OCI-LY1 (cell line): ENCODE data around the gene SP110.
"Not testable (repeated sequence)": the region's sequence is repeated elsewhere in the genome, so short reads cannot be mapped to it uniquely, and the experiment has no call there.

ENCODE experiments used
- H2AFZ ChIP-seq: fragments of 200-600 bp; sonication (generic), shearing (Covaris generic); 2 replicates; pipeline ENCODE4 v1.6.0; 2014; ENCODE audit warnings: antibody characterized with exemption, mild to moderate bottlenecking, low read length
- H3F3A ChIP-seq: fragments of 200-600 bp; sonication (generic), shearing (Covaris generic); 2 replicates; pipeline ENCODE4 v1.6.0; 2014; ENCODE audit warnings: mild to moderate bottlenecking, antibody characterized with exemption, low read length, moderate library complexity; ENCODE audit not compliant: insufficient read depth
- H3K27ac ChIP-seq: fragments of 200-600 bp; sonication (generic); 2 replicates; pipeline ENCODE4 v1.5.1; 2014; ENCODE audit warnings: low read length, mixed run types, mild to moderate bottlenecking, low read depth; ENCODE audit not compliant: poor library complexity, severe bottlenecking
- H3K27me3 ChIP-seq: fragments of 200-600 bp; sonication (generic); 2 replicates; pipeline ENCODE4 v1.6.0; 2014; ENCODE audit warnings: antibody characterized with exemption, mild to moderate bottlenecking, low read length, moderate library complexity; ENCODE audit not compliant: insufficient read depth
- H3K36me3 ChIP-seq: fragments of 200-600 bp; sonication (generic); 2 replicates; pipeline ENCODE4 v1.6.1; 2014; ENCODE audit warnings: mild to moderate bottlenecking, antibody characterized with exemption, low read length, moderate library complexity, mixed read lengths; ENCODE audit not compliant: insufficient read depth
- H3K4me1 ChIP-seq: fragments of 200-600 bp; sonication (generic); 2 replicates; pipeline ENCODE4 v1.5.1; 2014; ENCODE audit warnings: mild to moderate bottlenecking, low read length, moderate library complexity; ENCODE audit not compliant: insufficient read depth, severe bottlenecking
- H3K4me2 ChIP-seq: fragments of 200-600 bp; sonication (generic), shearing (Covaris generic); 2 replicates; pipeline ENCODE4 v1.6.1; 2014; ENCODE audit warnings: low read length
- H3K4me3 ChIP-seq: fragments of 200-600 bp; sonication (generic); 2 replicates; pipeline ENCODE4 v1.5.1; 2014; ENCODE audit warnings: low read length, low read depth, mild to moderate bottlenecking, mixed read lengths; ENCODE audit not compliant: poor library complexity, severe bottlenecking
- H3K79me2 ChIP-seq: fragments of 200-600 bp; shearing (Covaris generic); 2 replicates; pipeline ENCODE4 v1.6.1; 2016; ENCODE audit warnings: mixed run types, low read length, mixed read lengths; ENCODE audit not compliant: insufficient read depth
- H3K9ac ChIP-seq: fragments of 200-600 bp; sonication (generic), shearing (Covaris generic); 2 replicates; pipeline ENCODE4 v1.6.1; 2014; ENCODE audit warnings: mild to moderate bottlenecking, low read length, mixed read lengths
- H3K9me2 ChIP-seq: fragments of 200-600 bp; sonication (generic), shearing (Covaris generic); 2 replicates; pipeline ENCODE4 v1.6.1; 2014; ENCODE audit warnings: low read depth, mild to moderate bottlenecking, low read length, mixed read lengths
- H3K9me3 ChIP-seq: fragments of 200-600 bp; shearing (Covaris generic); 2 replicates; pipeline ENCODE4 v1.6.1; 2014; ENCODE audit warnings: low read length, mixed read lengths
- H4K20me1 ChIP-seq: fragments of 200-600 bp; sonication (generic), shearing (Covaris generic); 2 replicates; pipeline ENCODE4 v1.6.0; 2016; ENCODE audit warnings: mild to moderate bottlenecking, low read length; ENCODE audit not compliant: insufficient read depth
- EZH2 ChIP-seq: fragments of 200-600 bp; sonication (generic), shearing (Covaris generic); IDR thresholded peaks from 2 replicates; pipeline ENCODE4 v1.8.0; 2017; ENCODE audit warnings: borderline replicate concordance, mixed run types, mild to moderate bottlenecking, antibody characterized with exemption, low read length, moderate library complexity, mixed read lengths
- TF ChIP-seq, protein P1 (sequence below): fragments of 200-600 bp; sonication (generic), shearing (Covaris generic); IDR thresholded peaks from 2 replicates; pipeline ENCODE4 v1.5.1; 2017; ENCODE audit warnings: mild to moderate bottlenecking, antibody characterized with exemption, low read length, moderate library complexity, mixed read lengths

The SP110 gene

DNA sequence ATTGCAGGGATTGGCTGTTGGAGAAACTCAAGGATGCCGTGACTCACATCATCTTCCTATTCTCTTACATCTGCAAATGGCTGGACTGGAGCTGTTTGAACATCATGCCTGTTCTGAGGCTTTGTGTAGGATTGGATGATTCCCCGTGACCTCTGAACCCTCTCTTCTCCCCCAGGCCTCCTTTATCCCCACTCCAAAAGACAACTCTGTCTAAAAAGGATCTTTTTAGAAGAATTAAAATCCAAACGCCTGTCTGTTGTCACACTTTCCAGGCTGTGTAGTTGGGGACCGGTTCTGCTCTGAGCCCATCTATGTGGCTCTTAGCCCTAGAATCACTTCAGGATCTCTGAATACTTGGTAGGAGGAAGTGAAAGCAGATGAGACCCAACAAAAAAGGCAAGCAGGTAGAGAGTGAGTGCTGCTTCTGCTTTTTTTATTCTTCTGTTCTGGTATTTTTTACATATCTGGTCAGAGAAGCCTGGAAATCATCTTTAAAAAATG lies 6.3 kb upstream of the SP110 start:
- H3K4me3 ChIP-seq, result peak overlapping the region; percentile 65
- peaks cover 12% of the 10 kb centered on the region for H3K9me3 ChIP-seq
- TF ChIP-seq EZH2, result no peak
- TF ChIP-seq, protein P1, sequence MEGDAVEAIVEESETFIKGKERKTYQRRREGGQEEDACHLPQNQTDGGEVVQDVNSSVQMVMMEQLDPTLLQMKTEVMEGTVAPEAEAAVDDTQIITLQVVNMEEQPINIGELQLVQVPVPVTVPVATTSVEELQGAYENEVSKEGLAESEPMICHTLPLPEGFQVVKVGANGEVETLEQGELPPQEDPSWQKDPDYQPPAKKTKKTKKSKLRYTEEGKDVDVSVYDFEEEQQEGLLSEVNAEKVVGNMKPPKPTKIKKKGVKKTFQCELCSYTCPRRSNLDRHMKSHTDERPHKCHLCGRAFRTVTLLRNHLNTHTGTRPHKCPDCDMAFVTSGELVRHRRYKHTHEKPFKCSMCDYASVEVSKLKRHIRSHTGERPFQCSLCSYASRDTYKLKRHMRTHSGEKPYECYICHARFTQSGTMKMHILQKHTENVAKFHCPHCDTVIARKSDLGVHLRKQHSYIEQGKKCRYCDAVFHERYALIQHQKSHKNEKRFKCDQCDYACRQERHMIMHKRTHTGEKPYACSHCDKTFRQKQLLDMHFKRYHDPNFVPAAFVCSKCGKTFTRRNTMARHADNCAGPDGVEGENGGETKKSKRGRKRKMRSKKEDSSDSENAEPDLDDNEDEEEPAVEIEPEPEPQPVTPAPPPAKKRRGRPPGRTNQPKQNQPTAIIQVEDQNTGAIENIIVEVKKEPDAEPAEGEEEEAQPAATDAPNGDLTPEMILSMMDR, result no peak
- H3K4me2 ChIP-seq, result peak overlapping the region; percentile 85
- no peaks in the 10 kb centered on the region for H3K27me3 ChIP-seq
- H3F3A ChIP-seq, result 0 out of 2 replicates have a peak, but pooled peaks cover 4% of the 10 kb centered on the region
- H2AFZ ChIP-seq, result no peak overlapping the region
- H4K20me1 ChIP-seq, result no peaks in the 10 kb centered on the region
- H3K9me2 ChIP-seq, result no peaks in the 10 kb centered on the region
- peaks cover 76% of the 10 kb centered on the region for H3K4me1 ChIP-seq
- H3K79me2 ChIP-seq, result peaks cover 10% of the 10 kb centered on the region
- peaks cover 15% of the 10 kb centered on the region for H3K36me3 ChIP-seq
- H3K9ac ChIP-seq, result peak overlapping the region; percentile 68
- peak overlapping the region; percentile 95 for H3K27ac ChIP-seq

DNA sequence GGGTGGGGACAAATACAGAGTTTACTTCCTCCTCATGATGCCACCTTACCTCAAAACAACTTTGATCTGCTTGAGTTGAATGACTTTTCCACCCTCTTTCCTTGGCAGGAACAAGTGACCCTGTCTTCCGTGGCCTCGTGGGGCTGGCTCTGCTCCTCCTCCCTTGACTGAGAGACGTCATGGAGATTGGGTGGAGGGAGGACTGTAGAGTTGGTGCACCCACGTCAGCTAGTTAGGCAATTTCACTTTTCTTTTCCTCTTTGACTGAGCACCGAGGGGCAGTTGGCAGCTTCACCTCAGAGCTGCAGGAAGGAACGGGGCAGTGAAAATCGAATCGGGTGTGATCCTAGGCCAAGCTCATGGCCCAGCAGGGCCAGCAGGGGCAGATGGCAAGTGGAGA lies 5.7 kb upstream of the SP110 start, which contains the start of gene SP140:
Gene SP140, plus strand, starts transcription at position 251 of the 400 bp plus-strand sequence. Its CDS starts 109 bp downstream, at position 360.
- no peaks in the 10 kb centered on the region for H3K9me2 ChIP-seq
- no peaks in the 10 kb centered on the region for H4K20me1 ChIP-seq
- no peak within 1 kb of the TSS for H2AFZ ChIP-seq
- peaks cover 9% of the 10 kb centered on the region for H3K36me3 ChIP-seq
- H3K4me1 ChIP-seq, result peaks cover 80% of the 10 kb centered on the region
- H3K9ac ChIP-seq, result peak within 1 kb of the TSS; percentile 68
- H3K4me2 ChIP-seq, result peak within 1 kb of the TSS; percentile 85
- H3K4me3 ChIP-seq, result peak within 1 kb of the TSS; percentile 65
- 0 out of 2 replicates have a peak, but pooled peaks cover 4% of the 10 kb centered on the region for H3F3A ChIP-seq
- peak within 1 kb of the TSS; percentile 95 for H3K27ac ChIP-seq
- peaks cover 6% of the 10 kb centered on the region; the same call in 1 of the 2 replicates for H3K9me3 ChIP-seq
- no peaks in the 10 kb centered on the region for H3K27me3 ChIP-seq
- TF ChIP-seq, protein P1, result no peak; the same call in 1 of the 2 replicates
- TF ChIP-seq EZH2, result no peak
- peaks cover 10% of the 10 kb centered on the region for H3K79me2 ChIP-seq

DNA sequence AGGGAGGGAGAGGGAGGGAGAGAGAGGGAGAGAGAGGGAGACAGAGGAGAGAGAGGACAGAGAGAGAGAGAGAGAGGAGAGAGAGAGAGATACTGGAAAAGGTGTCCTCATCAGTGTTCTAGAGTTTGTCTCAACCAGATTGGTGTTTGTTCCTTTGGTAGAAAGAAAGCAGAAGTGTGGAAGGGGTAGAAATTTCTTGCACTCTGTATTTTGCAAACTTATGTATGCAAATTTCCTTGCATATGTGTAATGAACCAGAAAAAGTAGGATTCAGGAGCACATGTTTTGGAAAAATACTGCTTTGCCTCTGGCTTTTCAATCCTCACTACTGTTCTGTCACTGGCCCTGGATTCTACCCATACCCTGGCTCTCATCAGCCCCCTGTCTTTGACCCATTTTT lies 4.7 kb upstream of the SP110 start:
- Histone ChIP-seq H3K4me2 (peak overlapping the region; percentile 85), H2AFZ (no peak overlapping the region), H3K4me1 (peaks cover 85% of the 10 kb centered on the region), H3K9me3 (no peaks in the 10 kb centered on the region), H3F3A (0 out of 2 replicates have a peak, but pooled peaks cover 4% of the 10 kb centered on the region), H3K79me2 (peaks cover 11% of the 10 kb centered on the region), H3K9me2 (no peaks in the 10 kb centered on the region), H3K27ac (peak overlapping the region; percentile 95), H3K9ac (peak overlapping the region; percentile 68), H3K36me3 (no peaks in the 10 kb centered on the region; the same call in 1 of the 2 replicates), H4K20me1 (no peaks in the 10 kb centered on the region), H3K27me3 (no peaks in the 10 kb centered on the region), H3K4me3 (peak overlapping the region; percentile 65)
- TF ChIP-seq, protein P1, result no peak
- no peak for TF ChIP-seq EZH2

DNA sequence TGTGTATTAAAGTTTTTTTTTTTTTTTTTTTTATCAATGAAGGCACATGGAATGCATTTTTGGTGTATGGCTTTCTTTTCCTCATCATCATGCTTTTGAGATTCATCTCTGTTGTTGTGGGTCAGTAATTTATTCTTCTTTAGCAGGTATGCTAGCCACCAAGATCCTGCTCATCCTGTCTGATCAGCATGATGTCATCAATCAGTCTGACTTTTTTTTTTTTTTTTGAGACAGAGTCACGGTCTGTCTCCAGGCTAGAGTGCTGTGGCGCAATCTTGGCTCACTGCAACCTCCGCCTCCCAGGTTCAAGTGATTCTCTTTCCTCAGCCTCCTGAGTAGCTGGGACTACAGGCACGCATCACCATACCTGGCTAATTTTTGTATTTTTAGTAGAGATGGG lies 3.0 kb upstream of the SP110 start:
- not testable (repeated sequence) for H3K4me2 ChIP-seq, H3K4me3 ChIP-seq, H3K27me3 ChIP-seq, H2AFZ ChIP-seq, H3K36me3 ChIP-seq, H3K9ac ChIP-seq, H4K20me1 ChIP-seq, H3K9me3 ChIP-seq, H3F3A ChIP-seq, H3K9me2 ChIP-seq
- peaks cover 19% of the 10 kb centered on the region for H3K79me2 ChIP-seq
- peak overlapping the region; percentile 85 for H3K27ac ChIP-seq
- H3K4me1 ChIP-seq, result peaks cover 88% of the 10 kb centered on the region
